ENCODE measurements around the gene AFAP1.

- TF ChIP-seq, protein P1, sequence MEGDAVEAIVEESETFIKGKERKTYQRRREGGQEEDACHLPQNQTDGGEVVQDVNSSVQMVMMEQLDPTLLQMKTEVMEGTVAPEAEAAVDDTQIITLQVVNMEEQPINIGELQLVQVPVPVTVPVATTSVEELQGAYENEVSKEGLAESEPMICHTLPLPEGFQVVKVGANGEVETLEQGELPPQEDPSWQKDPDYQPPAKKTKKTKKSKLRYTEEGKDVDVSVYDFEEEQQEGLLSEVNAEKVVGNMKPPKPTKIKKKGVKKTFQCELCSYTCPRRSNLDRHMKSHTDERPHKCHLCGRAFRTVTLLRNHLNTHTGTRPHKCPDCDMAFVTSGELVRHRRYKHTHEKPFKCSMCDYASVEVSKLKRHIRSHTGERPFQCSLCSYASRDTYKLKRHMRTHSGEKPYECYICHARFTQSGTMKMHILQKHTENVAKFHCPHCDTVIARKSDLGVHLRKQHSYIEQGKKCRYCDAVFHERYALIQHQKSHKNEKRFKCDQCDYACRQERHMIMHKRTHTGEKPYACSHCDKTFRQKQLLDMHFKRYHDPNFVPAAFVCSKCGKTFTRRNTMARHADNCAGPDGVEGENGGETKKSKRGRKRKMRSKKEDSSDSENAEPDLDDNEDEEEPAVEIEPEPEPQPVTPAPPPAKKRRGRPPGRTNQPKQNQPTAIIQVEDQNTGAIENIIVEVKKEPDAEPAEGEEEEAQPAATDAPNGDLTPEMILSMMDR (IDR thresholded peaks at IDR 0.05): peak; percentile 87
- no peak for TF ChIP-seq EZH2 (IDR thresholded peaks at IDR 0.05; ENCODE audit: borderline replicate concordance, insufficient read depth, low read depth, low read length, poor library complexity, severe bottlenecking)
Observed at GRCh38 chr4:7803992-7804755, 135.5 kb downstream of the AFAP1 start.

Measured in B cell (primary cell).